ENCODE measurements around the gene MSI2.

DNA sequence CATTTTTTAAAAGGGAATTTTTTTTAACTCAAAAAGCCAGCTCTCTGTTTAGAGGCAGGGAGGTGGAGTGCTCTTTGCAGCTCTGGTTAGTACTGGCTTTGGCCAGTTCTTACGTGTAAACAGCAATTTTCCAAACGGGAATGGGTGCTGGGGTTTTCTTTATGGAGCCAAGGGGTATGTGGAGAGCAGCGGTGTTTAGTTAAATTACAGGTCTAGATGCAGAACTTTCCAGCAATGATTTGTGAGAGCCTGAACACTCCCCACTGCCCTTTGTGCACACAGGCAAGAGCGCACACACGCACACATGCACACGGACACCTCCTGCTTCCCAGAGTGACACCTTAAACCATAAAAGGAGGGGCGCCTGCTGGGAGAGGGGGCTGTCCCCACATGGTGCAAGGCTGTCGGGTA lies 140.2 kb downstream of the MSI2 start:
- TF ChIP-seq ZNF274 (IDR thresholded peaks at IDR 0.05; ENCODE audit: low read depth, low read length) (no peak), YY1 (IDR thresholded peaks at IDR 0.05; ENCODE audit: insufficient read depth, insufficient read length) (no peak)
